HK-2 (cell line): ENCODE results near the gene ACO2.
"Not testable (repeated sequence)": the region's sequence is repeated elsewhere in the genome, so short reads cannot be mapped to it uniquely, and the experiment has no call there.

Experiments
- DNase-seq: peaks from one replicate; pipeline ENCODE4 v3.0.0-alpha.2; 2018; ENCODE audit not compliant: unreplicated experiment

The ACO2 gene

DNA sequence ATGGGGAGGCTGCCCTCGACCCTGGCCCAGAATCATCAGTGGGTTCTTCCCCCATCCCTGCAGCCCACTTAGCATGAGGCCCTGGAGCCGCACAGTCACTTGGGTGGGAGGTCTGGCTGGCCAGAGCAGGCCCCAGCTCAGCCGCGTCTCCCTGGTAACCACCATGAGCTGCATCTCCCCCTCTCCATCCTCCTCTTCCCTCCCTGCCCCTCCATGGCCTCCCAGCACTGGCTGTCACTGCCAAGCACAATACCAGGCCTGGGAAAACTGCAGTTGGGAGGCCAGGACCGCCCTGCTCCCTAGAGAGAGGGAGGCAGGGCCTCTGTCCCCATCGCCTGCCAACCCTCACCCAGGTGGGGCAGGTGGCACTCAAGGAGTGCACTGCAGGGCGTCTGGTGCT lies 99.9 kb downstream of the ACO2 start:
- no peak for DNase-seq

DNA sequence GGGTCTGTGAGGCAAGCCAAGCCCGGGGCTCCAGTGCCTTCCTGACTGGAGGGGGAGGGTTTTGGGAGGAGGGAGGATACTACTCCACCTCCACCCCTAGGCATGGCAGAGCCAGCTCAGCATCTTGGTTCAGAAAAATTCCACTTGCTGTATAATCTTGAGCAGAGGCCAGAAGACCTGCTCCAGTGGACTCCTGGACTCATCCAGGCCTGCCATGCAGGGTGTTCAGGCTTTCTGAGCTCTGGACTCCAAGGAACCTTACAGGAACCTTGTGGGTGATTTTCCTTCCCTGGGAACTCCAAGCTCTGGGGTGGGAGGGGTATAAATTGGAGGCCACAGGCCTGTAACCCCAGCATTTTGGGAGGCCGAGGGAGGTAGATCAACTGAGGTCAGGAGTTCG lies 101.3 kb downstream of the ACO2 start:
- DNase-seq: no peak

- no peak for DNase-seq
These were observed 102.9 kb downstream of the ACO2 start for GRCh38 chr22:41571786-41572185.

GRCh38 chr22:41572305-41572704 lies 103.4 kb downstream of the ACO2 start:
- not testable (repeated sequence) for DNase-seq

GRCh38 chr22:41573677-41574076 lies 104.8 kb downstream of the ACO2 start:
- no peak for DNase-seq

DNA sequence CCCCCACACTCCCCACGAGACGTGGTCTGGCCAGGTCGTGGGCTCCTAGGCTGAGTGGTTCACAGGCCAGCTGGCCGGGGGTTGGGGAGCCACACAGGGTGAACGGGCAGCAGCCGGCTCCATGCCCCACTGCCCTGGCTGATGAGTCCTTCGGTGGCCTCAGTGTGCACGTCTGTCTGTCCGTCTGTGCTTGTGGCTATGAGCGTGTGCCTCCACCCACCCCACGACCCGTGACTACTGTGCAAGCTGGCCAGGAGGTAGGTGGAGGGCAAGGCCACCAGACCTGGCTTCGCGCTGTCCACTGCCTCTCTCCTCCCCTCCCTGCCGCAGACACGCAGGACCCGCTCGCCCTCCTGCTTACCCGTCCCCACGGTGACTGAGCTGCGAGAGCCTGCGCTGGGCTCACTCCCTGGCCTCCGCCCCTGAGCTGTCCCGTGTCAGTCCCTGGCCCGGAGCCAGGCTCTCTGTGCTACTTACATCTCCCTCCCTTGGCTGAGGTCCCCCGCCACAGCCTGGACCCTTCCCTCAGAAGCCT lies 106.0 kb downstream of the ACO2 start:
- peak; percentile 50 for DNase-seq

DNA sequence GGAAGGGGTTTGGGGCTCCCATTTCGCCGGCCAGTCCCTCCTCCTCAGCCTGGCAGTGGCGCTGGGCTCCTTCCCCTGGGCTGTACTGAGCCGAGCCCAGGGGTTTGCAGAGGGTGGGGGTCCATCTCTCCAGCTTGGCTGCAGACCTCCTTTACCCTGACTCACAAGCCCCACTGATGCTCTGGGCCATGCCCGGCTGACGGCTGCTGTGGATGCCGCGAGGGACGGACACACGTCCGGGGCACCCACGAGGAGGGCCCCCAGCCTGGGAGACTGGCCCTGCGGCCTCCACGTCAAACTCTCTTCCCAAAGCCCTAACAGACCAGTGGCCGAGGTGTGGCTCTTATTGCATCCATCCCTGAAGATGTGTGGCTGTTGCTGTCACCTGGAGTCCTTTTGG lies 106.6 kb downstream of the ACO2 start:
- DNase-seq: no peak

DNA sequence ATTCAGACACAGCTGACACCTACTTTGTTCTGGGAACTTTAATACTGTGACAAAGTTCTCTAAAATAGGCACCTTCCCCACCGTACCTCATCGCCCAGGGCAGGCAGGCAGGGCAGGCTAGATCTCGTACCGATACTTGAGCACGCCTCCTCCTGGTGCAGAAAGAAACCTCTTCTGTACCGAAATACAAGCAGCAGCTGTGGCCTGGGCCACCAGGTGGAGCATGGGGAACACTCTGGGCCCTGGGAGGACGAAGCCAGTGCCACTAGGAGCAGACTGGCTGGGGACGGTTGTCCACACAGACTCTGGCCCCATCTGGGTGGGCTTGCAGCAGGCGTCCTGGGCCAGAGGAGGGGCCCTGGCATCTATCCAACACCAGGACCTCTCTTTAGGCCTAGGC lies 108.0 kb downstream of the ACO2 start:
- DNase-seq: no peak

- no peak for DNase-seq
These were observed 109.2 kb downstream of the ACO2 start for GRCh38 chr22:41578114-41578513.
